Medulla oblongata (tissue), 1 donor: Measurements from ENCODE around the gene HGFAC.

ENCODE experiments used
- DNase-seq: peaks from one replicate; pipeline ENCODE4 v3.0.0-alpha.2; 2015; ENCODE audit errors: extremely low spot score

HGFAC gene

DNA sequence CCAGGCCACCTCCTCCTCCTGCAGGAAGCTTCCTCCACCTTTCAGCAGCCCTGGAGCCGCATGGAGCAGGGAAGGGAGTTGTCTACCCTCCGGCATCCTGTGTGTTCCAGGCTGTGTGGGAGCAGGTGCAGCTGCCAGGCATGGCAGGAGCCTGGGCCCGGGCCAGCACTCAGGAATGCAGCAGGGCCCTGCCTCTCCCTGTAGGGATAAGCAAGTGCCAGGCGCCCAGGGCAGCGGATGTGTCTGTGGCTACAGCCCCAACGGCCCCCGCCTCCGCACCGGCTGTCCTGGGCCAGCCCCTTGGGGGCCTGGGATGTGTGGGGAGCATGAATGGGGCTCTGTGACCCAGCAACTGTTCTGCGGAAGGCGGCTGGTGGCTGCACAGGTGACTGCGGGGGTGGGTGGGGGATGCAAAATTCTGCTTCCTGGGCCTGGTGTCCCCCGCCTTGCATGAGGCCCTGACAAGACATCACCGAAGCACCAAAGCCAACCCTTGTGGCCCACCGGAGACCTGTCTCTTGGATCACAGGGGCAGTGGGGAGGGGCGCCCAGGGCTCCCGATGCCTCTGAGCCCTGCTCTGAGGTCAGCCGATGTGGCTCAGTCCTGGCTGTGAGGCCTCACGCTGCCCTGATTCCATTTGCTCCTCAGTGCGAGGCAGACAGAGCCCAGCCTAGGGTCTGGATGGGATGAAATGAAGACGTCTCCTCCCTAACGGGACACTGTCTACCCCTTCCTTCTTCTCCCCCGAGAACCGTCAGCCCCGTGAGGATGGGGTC is 19.9 kb downstream of the HGFAC start:
- no peak for DNase-seq

DNA sequence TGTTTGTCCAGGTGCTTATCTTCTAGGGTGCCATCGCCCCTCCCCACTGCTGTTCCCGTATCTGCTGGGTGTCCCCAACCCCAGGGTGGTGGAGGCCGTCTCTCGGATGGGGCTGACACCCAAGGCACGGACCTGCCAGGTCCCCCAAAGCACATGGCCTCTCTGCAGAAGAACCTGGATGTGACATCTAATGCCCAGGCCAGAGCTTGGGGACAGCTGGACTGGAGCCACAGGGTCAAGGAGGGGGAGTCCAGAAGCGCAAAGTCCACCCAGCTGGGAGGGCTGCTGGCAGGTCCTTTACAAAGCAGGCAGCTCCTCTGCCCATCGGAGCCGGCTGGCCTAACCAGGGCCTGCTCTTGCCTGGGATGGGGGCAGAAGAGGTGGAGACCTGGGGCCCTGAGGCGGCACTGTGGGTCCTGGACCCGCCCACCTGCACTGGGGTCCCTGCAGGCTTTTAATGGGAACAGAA is 20.6 kb downstream of the HGFAC start:
- DNase-seq: no peak

- DNase-seq: no peak
Measured at GRCh38 chr4:3462790-3463415, 21.1 kb downstream of the HGFAC start, which contains the start of gene DOK7. TSS of gene DOK7 (plus strand) at chr4:3463306. CDS start at chr4:3463376, 70 bp downstream.

GRCh38 chr4:3463556-3464348 is 22.0 kb downstream of the HGFAC start:
- DNase-seq: no peak

GRCh38 chr4:3464349-3464905 is 22.7 kb downstream of the HGFAC start:
- DNase-seq: no peak

GRCh38 chr4:3464911-3465697 is 23.3 kb downstream of the HGFAC start:
- no peak for DNase-seq

GRCh38 chr4:3465698-3466671 is 24.2 kb downstream of the HGFAC start:
- no peak for DNase-seq

- DNase-seq: no peak
Measured at GRCh38 chr4:3466691-3467600, 25.2 kb downstream of the HGFAC start.

DNA sequence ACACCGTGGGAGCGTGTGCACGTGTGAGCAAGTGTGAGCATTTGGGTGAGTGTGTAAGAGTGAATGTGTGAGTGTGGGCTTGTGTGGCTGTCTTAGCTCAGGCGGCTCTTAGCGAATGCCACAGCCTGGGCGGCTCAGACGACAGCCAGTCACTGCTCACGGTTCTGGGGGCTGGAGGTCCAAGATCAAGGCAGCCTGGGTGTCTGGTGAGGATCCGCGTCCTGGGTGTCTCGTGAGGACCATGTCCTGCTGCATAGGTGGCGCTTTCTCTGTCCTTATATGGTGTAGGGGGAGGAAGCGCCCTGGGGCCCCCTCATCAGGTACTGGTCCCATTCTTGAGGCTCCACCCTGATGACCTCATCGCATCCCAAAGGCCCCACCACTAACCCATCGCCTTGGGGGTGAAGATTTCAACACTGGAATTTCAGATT is 25.8 kb downstream of the HGFAC start:
- DNase-seq: no peak

- no peak for DNase-seq
Measured at GRCh38 chr4:3468154-3468553, 26.4 kb downstream of the HGFAC start.

- no peak for DNase-seq
Measured at GRCh38 chr4:3468804-3469203, 27.0 kb downstream of the HGFAC start.

GRCh38 chr4:3469386-3470243 is 27.8 kb downstream of the HGFAC start:
- no peak for DNase-seq

DNA sequence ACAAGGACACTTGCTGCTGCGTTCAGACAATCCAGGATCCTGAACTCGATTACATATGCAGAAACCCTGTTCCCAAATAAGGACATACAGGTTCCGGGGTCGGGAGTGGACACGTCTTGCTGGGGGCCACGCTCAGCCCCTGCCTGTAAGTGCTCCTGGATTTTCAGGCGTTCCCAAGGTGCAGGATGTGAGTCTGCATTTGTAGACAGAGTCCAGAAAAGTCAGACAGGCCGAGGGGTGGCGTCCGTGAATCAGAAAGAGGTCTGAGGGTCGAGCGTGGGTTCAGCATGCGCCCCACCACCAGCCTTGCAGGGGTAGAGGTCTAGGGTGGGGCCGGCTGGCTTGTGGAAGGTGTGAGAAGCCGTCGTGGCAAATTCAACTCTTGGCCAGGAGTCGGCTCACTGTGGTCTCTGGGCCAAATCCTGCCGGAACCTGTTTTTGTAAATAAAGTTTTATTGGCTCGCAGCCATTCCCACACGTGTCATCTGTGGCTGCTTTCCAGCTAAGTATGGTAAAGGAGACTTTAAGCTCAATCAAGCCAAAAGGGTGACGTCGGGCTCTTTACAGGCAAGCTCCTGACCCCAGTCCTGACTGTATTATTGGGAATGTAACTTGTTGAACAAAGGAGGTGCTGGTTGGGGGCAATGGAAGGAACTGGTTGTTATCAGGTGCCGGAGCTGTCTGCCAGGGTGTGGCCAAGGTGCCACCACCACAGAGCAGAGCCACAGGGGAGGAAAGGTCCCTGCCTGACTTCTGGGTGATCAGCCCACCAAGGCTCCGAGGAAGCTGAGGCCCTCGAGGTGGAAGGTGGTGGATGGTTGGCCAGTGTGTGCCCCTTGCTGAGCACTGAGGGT is 28.7 kb downstream of the HGFAC start:
- DNase-seq: no peak

GRCh38 chr4:3471098-3471760 is 29.5 kb downstream of the HGFAC start:
- DNase-seq: no peak

GRCh38 chr4:3471886-3472285 is 30.1 kb downstream of the HGFAC start:
- DNase-seq: no peak

DNA sequence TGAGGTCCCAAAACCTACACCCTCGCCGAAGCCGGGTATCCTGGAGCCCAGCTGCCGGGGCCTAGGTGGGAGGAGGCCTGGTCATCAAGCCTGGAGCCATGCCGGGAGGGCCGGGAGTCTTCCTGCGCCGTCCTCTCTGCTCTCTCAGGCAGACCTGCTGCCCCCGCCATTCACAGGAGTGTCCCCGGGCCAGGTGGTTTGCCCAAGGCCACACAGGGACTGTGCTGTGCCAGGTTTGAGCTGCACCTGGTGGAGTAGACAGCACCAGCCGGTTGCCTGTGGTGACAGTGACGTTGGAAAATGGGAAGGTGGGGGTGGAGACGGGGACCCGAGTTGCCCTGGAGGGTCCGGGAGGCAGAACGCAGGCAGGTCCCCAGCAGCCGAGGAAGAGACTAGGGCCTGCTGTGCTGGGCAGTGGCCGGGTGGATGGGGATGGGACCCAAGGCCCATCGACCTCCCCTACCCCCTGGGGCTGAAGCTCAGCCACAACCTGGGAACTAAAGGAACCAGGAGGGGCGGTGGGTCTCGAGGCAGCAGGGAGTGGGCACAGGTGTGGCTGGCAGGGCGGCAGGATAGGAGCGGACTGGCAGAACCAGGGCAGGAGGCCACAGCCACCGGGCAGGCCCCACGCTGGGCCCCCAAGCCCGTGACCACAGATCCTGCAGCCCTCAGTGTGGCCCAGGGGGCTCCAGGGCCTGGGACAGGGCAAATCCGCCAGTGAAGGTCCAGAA is 30.8 kb downstream of the HGFAC start:
- DNase-seq: no peak
